Nephron progenitor cell (in vitro differentiated cells): Measurements from ENCODE around the gene SSUH2.

Experiments
- DNase-seq: peaks from one replicate; pipeline ENCODE4 v3.0.0; 2021
- H3K27ac Mint-ChIP-seq: 2 replicates; pipeline ENCODE4 v1.8.0; 2021; ENCODE audit warnings: mild to moderate bottlenecking, moderate library complexity, mixed read lengths
- H3K27me3 Mint-ChIP-seq: 2 replicates; pipeline ENCODE4 v1.8.0; 2021; ENCODE audit warnings: mild to moderate bottlenecking, low read depth, mixed read lengths; ENCODE audit not compliant: poor library complexity
- H3K36me3 Mint-ChIP-seq: 2 replicates; pipeline ENCODE4 v1.8.0; 2021; ENCODE audit warnings: low read depth, mixed read lengths
- H3K4me1 Mint-ChIP-seq: 2 replicates; pipeline ENCODE4 v1.8.0; 2021; ENCODE audit warnings: mixed read lengths
- H3K4me3 Mint-ChIP-seq: 2 replicates; pipeline ENCODE4 v1.8.0; 2021; ENCODE audit warnings: mild to moderate bottlenecking, moderate library complexity, mixed read lengths
- H3K9me3 Mint-ChIP-seq: 2 replicates; pipeline ENCODE4 v1.8.0; 2021; ENCODE audit warnings: mild to moderate bottlenecking, moderate library complexity, mixed read lengths
- TF ChIP-seq, protein P1 (sequence below): fragments of 200-600 bp; sonication (generic); IDR thresholded peaks from 2 replicates; pipeline ENCODE4 v1.5.0; 2021; ENCODE audit warnings: antibody characterized with exemption

Gene SSUH2

DNA sequence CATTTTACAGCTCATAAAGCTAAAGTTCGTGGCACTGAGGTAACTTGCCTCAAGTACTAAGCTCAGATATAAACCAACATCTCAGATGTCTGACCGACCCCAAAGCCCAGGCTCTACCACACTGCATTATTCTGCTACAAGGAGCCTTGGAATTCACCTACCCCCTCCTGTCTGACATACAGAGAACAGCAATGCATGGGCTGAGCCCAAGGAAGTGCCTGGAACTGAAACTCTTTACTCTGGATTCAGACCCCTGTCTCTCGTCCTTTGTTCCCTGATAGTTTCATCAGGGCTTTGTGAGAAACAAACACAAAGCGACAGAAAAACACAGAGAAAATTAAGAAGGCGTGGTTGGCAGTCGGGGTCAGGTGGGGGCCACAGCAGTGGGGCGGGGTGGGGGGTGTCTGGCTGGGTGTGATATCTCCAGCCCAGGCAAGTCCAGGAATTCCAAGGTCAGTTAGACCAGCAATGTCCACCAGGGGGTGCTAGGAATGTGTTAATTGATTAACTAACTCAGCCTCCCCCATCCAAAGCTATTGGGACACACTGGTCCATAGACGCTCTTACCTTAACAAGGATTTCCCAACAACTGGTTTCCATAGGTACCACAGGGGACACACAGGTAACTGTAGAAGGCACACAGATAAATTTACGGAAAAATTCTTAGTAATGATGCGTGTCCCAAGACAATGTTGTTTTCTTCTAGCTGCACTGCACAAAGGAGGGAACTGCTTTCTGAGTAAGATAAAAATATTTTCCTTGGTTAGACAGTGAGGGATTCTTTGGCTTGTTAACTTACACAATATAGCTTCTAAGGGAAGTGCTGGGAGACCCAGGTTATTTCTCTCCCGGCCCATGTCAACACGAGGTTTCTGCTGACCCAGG, 18.8 kb upstream of the SSUH2 start:
- peak; percentile 87 for DNase-seq
- no peak overlapping the region for H3K4me3 Mint-ChIP-seq
- H3K27me3 Mint-ChIP-seq: peaks cover 48% of the 10 kb centered on the region
- TF ChIP-seq, protein P1, sequence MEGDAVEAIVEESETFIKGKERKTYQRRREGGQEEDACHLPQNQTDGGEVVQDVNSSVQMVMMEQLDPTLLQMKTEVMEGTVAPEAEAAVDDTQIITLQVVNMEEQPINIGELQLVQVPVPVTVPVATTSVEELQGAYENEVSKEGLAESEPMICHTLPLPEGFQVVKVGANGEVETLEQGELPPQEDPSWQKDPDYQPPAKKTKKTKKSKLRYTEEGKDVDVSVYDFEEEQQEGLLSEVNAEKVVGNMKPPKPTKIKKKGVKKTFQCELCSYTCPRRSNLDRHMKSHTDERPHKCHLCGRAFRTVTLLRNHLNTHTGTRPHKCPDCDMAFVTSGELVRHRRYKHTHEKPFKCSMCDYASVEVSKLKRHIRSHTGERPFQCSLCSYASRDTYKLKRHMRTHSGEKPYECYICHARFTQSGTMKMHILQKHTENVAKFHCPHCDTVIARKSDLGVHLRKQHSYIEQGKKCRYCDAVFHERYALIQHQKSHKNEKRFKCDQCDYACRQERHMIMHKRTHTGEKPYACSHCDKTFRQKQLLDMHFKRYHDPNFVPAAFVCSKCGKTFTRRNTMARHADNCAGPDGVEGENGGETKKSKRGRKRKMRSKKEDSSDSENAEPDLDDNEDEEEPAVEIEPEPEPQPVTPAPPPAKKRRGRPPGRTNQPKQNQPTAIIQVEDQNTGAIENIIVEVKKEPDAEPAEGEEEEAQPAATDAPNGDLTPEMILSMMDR: peak; percentile 71
- H3K36me3 Mint-ChIP-seq: no peaks in the 10 kb centered on the region
- H3K9me3 Mint-ChIP-seq: no peaks in the 10 kb centered on the region
- H3K27ac Mint-ChIP-seq: no peak overlapping the region
- H3K4me1 Mint-ChIP-seq: peaks cover 5% of the 10 kb centered on the region

DNA sequence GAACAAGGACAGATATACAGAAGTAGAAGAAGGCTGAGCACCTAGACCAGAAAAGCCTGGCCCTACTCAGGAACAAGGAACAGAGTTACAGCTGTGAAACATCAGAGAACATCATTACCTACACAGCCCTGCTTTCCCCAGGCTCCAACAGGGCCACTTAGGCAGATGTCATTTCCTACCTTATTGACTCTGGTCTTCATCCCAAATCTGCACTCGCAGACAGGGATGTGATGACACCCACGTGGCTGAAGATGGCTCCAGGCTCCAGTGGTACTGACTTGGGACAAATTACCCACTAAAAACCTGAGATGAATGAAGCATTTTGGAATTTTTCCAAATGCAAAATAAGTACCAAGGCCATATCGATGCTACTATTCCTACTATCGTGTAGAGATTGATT, 18.0 kb upstream of the SSUH2 start:
- H3K4me3 Mint-ChIP-seq: no peak overlapping the region
- no peaks in the 10 kb centered on the region for H3K9me3 Mint-ChIP-seq
- TF ChIP-seq, protein P1: no peak
- no peak for DNase-seq
- H3K4me1 Mint-ChIP-seq: peaks cover 5% of the 10 kb centered on the region
- H3K36me3 Mint-ChIP-seq: no peaks in the 10 kb centered on the region
- peaks cover 40% of the 10 kb centered on the region for H3K27me3 Mint-ChIP-seq
- H3K27ac Mint-ChIP-seq: no peak overlapping the region

DNA sequence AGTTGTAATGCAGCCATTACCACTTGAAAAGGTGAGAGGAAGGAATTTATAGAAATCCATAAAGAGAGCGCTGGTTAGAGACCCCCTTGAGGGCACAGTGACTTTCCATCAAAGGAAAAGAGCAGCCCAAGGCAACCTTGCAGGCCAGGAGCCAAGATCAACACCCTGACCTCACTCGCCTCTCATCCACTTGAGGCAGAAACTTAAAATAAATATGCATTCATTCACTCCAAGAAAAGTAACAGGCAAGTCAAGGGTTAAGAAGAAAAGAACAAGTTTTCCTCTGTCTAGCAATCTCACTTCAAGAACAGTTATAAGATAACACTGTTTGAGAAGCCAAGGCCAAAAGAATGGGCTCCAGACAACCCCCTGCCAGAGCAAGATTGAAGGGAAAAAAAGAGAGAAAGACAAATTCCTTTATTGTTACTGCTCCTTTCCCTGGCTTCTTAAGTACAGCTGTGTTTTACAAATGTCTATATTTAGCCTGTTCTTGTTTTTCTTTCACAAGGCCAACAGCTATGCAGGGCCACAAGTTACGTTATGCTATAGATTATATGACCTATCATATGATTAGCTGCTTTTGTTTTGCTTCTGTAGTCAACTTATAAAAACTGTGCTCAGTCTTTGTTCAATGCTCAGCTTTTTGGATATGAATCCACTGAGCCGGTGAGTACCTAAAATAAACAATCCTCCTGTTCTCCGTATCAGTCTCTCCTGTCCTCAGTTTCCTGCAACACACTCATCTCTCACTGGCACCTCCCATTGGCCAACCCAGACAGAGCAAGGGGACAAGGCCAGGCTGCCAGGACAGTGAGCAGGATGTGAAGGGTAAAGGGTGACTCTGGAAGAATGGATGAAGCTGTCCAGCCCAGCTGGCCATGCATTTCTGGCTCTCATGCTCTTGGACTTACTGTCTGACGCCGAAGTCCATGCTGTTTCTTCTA, 15.8 kb upstream of the SSUH2 start:
- no peaks in the 10 kb centered on the region for H3K36me3 Mint-ChIP-seq
- peaks cover 30% of the 10 kb centered on the region for H3K27me3 Mint-ChIP-seq
- H3K4me1 Mint-ChIP-seq: peaks cover 5% of the 10 kb centered on the region
- no peak overlapping the region for H3K27ac Mint-ChIP-seq
- no peak overlapping the region for H3K4me3 Mint-ChIP-seq
- TF ChIP-seq, protein P1: no peak
- peaks cover 3% of the 10 kb centered on the region for H3K9me3 Mint-ChIP-seq
- no peak for DNase-seq

DNA sequence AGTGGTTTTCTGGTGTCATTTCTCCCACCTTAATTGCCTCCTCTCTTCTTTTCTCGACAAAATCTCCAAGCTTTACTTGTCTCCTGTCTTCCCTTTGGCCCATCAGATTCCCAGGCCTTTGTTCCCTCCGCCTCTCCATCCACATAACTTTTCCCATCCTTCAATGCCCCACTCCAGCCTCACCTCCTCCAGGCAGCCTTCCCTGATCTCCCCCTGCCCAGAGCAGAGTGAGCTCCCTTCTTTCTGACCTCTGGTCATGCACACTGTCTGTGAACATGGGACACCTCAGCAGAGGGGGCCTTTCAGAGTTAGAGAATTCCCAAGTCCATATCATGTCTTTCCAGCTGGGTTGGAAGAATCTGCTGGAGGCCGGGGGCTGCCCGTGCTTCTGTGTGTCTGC, 14.6 kb upstream of the SSUH2 start:
- Mint-ChIP-seq H3K4me1 (peaks cover 5% of the 10 kb centered on the region), H3K4me3 (no peak overlapping the region), H3K27ac (no peak overlapping the region), H3K27me3 (peaks cover 26% of the 10 kb centered on the region), H3K9me3 (peaks cover 10% of the 10 kb centered on the region), H3K36me3 (no peaks in the 10 kb centered on the region)
- TF ChIP-seq, protein P1: no peak
- DNase-seq: no peak

DNA sequence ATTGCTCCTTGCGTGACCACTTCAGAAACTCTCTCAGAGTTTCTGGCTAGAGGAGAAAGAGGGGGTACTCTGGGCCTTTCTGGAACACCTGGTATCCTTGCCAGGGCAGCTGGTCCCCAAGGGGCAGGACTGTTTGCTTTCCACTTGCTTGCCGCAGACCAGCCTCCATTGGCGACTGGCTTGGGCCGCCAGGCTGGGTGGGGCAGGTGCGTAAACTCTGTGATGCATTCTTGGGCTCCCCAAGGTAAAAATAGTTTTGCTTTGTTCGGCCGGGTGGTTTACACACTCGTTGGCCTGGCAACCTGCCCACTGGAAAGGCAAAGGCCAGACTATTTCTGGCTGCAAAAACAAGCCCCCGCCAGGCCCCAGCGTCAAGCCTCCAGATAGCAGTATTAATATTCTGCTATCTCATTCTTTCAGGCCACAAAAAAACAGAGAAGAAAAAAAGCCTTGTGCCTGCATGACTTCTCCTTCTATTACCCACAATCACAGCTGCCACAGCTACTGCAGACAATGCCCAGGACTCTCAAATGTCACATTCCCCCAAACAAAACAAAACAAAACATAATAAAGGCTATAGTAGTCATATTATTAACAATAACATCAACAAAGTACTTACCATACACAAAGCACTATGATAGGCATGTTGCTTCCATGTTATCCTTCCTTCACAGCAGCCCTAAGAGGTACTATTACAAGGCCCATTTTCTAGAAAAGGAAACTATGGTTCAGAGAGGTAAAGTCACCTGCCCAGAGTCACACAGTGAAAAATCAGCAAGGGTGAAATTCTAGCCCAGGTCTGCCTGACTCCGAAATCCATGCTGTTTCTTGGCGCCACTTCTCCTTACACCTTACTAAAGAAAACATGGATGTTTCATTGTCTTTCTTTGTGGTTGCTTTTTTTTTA, 14.0 kb upstream of the SSUH2 start:
- TF ChIP-seq, protein P1: no peak
- H3K4me3 Mint-ChIP-seq: no peak overlapping the region
- no peak overlapping the region for H3K27ac Mint-ChIP-seq
- peaks cover 13% of the 10 kb centered on the region for H3K9me3 Mint-ChIP-seq
- peaks cover 5% of the 10 kb centered on the region for H3K4me1 Mint-ChIP-seq
- no peak for DNase-seq
- no peaks in the 10 kb centered on the region for H3K36me3 Mint-ChIP-seq
- peaks cover 26% of the 10 kb centered on the region for H3K27me3 Mint-ChIP-seq
